Endothelial cell of umbilical vein (primary cell): ENCODE results near the gene SUPT5H. TPM values are rescaled to one million over a fixed set of nuclear protein-coding genes. Genes with fewer than 3 reads are reported as not detected.
A peak's percentile ranks its signal among the peaks of the same experiment; 100 is the strongest.

Source experiments
- BruUV-seq: library from RNA; stranded (reverse); fragments of 400-500 nt; replicated peaks from 2 replicates; lab custom pipeline; 2021; lab: Mats Ljungman, UMichigan
- CTCF ChIA-PET: fragments of 300-600, 350-600 bp; sonication (Branson Sonifier 250); formaldehyde crosslinking; loops from one replicate; lab custom pipeline; 2021; ENCODE audit warnings: antibody characterized with exemption, inconsistent platforms; lab: Charles Lee
- POLR2A ChIA-PET: fragments of 300-600, 350-600 bp; sonication (Branson Sonifier 250); formaldehyde crosslinking; loops from one replicate; lab custom pipeline; 2021; ENCODE audit warnings: antibody characterized with exemption, inconsistent platforms; lab: Charles Lee
- DNase-seq: peaks from one replicate; pipeline ENCODE4 v3.0.0-alpha.2; 2011; ENCODE audit warnings: low read depth, low spot score
- FAIRE-seq: peaks from 2 replicates; lab custom pipeline; 2011; peaks lifted over from hg19 to GRCh38; lab: Jason Lieb, UNC
- H2AFZ ChIP-seq: 2 replicates; pipeline ENCODE4 v1.6.0; 2012; ENCODE audit warnings: low read depth, low read length, control low read depth, inconsistent platforms
- H3K27ac ChIP-seq: 2 replicates; pipeline ENCODE4 v1.5.1; 2011; ENCODE audit warnings: low read depth, mild to moderate bottlenecking, control low read depth, low read length, moderate library complexity; ENCODE audit not compliant: insufficient read depth
- H3K27me3 ChIP-seq, 2 experiments: 2 replicates each; pipeline versions ENCODE4 v1.6.0 to v1.6.1; 2011; ENCODE audit warnings: low read length in 2 of 2, mixed read lengths in 1 of 2; ENCODE audit not compliant: control insufficient read depth in 2 of 2, insufficient read depth in 2 of 2
- H3K36me3 ChIP-seq, 2 experiments: 2 replicates in 1 of 2; 3 replicates in 1 of 2; pipeline ENCODE4 v1.5.1; 2011; ENCODE audit warnings: low read length in 2 of 2, mild to moderate bottlenecking in 1 of 2, moderate library complexity in 1 of 2; ENCODE audit not compliant: control insufficient read depth in 2 of 2, insufficient read depth in 2 of 2; ENCODE audit errors: extremely low read depth in 1 of 2
- H3K4me1 ChIP-seq: 3 replicates; pipeline ENCODE4 v1.5.1; 2011; ENCODE audit warnings: mild to moderate bottlenecking, low read length; ENCODE audit not compliant: control insufficient read depth, insufficient read depth; ENCODE audit errors: extremely low read depth
- H3K4me2 ChIP-seq: 2 replicates; pipeline ENCODE4 v1.6.1; 2011; ENCODE audit warnings: low read length, control low read depth, mixed read lengths; ENCODE audit not compliant: insufficient read depth
- H3K4me3 ChIP-seq, 3 experiments: fragments of 200-600 bp in 1 of 3; sonication (generic), shearing (Covaris generic) in 1 of 3; replicated peaks in 1 of 3; 2 replicates each; pipeline ENCODE4 v1.5.1; 2011 to 2016; ENCODE audit warnings: control low read depth in 3 of 3, low read length in 3 of 3, mild to moderate bottlenecking in 2 of 3, inconsistent platforms in 1 of 3, low read depth in 1 of 3, moderate library complexity in 1 of 3; ENCODE audit not compliant: insufficient read depth in 1 of 3
- H3K79me2 ChIP-seq: 2 replicates; pipeline ENCODE4 v1.6.0; 2012; ENCODE audit warnings: low read length, inconsistent platforms; ENCODE audit not compliant: control insufficient read depth, insufficient read depth
- H3K9ac ChIP-seq: replicated peaks from 2 replicates; pipeline ENCODE3; 2011; ENCODE audit warnings: low read length, control low read depth; ENCODE audit not compliant: insufficient read depth; ENCODE audit errors: extremely low read depth
- H3K9me1 ChIP-seq: replicated peaks from 3 replicates; pipeline ENCODE4 v1.6.0; 2011; ENCODE audit warnings: mild to moderate bottlenecking, low read length; ENCODE audit not compliant: control insufficient read depth, insufficient read depth; ENCODE audit errors: extremely low read depth
- H3K9me3 ChIP-seq: replicated peaks from 2 replicates; pipeline ENCODE4 v1.5.1; 2012; ENCODE audit warnings: low read length, inconsistent platforms; ENCODE audit not compliant: control insufficient read depth, insufficient read depth
- H4K20me1 ChIP-seq: replicated peaks from 2 replicates; pipeline ENCODE3; 2011; ENCODE audit warnings: mild to moderate bottlenecking, low read length; ENCODE audit not compliant: control insufficient read depth, insufficient read depth; ENCODE audit errors: extremely low read depth
- EZH2 ChIP-seq: IDR thresholded peaks from 2 replicates; pipeline ENCODE4 v1.6.1; 2012; ENCODE audit warnings: borderline replicate concordance, low read depth, mild to moderate bottlenecking, moderate library complexity, low read length, inconsistent platforms; ENCODE audit not compliant: severe bottlenecking
- FOS ChIP-seq: IDR thresholded peaks from 2 replicates; pipeline ENCODE4 v1.6.1; 2011; ENCODE audit warnings: mild to moderate bottlenecking, low read length, moderate library complexity, borderline replicate concordance; ENCODE audit not compliant: insufficient read depth
- GATA2 ChIP-seq: IDR thresholded peaks from 2 replicates; pipeline ENCODE4 v1.7.0; 2011; ENCODE audit warnings: low read depth, mild to moderate bottlenecking, moderate library complexity, mixed read lengths, low read length; ENCODE audit not compliant: insufficient read length, insufficient read depth
- JUN ChIP-seq: IDR thresholded peaks from 2 replicates; pipeline ENCODE4 v1.6.1; 2011; ENCODE audit warnings: borderline replicate concordance, low read depth; ENCODE audit not compliant: insufficient read length, insufficient read depth
- MYC ChIP-seq: IDR thresholded peaks from one replicate; pipeline ENCODE4 v1.6.1; 2011; ENCODE audit warnings: mild to moderate bottlenecking, low read depth, low read length
- POLR2A ChIP-seq: IDR thresholded peaks from 2 replicates; pipeline ENCODE4 v1.6.1; 2012; ENCODE audit warnings: low read depth, mild to moderate bottlenecking, control low read depth, low read length
- POLR2AphosphoS5 ChIP-seq: IDR thresholded peaks from 2 replicates; pipeline ENCODE4 v1.6.1; 2012; ENCODE audit warnings: low read depth, mild to moderate bottlenecking, control low read depth, low read length, moderate library complexity; ENCODE audit not compliant: insufficient read depth
- dilution Hi-C: fragments of 300-500 bp; cut with MboI; formaldehyde crosslinking; loops from one replicate; pipeline ENCODE4 v1.15.0; 2019; ENCODE audit warnings: low sequenced_read_pairs; ENCODE audit not compliant: extremely low pct_ligation_motif_present
- intact Hi-C: fragments of 100-400 bp; cut with micrococcal nuclease; formaldehyde crosslinking; loops from one replicate; pipeline ENCODE4 v1.10.0; 2022
- polyA plus RNA-seq, 4 experiments: library from polyadenylated mRNA; depleted of rRNA in 3 of 4; stranded (reverse) in 3 of 4; unstranded in 1 of 4; fragments of >200 nt; gene quantifications; 2 replicates each; pipeline versions ENCODE4 v1.2.1 to v1.2.3, GENCODE V29; 2011 to 2012; ENCODE audit warnings: missing spikeins in 1 of 4
- total RNA-seq: library from RNA; stranded (reverse); gene quantifications from 2 replicates; pipeline ENCODE4 v1.2.3, GENCODE V29; 2021
- TF ChIP-seq, protein P1 (sequence below), 2 donors: IDR thresholded peaks; 1 replicate in 1 of 2; 2 replicates in 1 of 2; pipeline ENCODE4 v1.5.1; 2011; ENCODE audit warnings: low read length in 2 of 2, mild to moderate bottlenecking in 2 of 2, moderate library complexity in 2 of 2, control low read depth in 1 of 2, inconsistent platforms in 1 of 2, low read depth in 1 of 2; ENCODE audit not compliant: insufficient read depth in 1 of 2; ENCODE audit errors: extremely low read depth in 1 of 2
- TF ChIP-seq, protein P2 (sequence below): IDR thresholded peaks from 2 replicates; pipeline ENCODE4 v1.6.1; 2011; ENCODE audit not compliant: insufficient read depth, insufficient read length

Gene SUPT5H
- total and polyA plus RNA-seq, 2 donors (not counting 3 experiments of a cell fraction or from before 2014, with no cell fraction given), result 87.6 to 120 TPM

DNA sequence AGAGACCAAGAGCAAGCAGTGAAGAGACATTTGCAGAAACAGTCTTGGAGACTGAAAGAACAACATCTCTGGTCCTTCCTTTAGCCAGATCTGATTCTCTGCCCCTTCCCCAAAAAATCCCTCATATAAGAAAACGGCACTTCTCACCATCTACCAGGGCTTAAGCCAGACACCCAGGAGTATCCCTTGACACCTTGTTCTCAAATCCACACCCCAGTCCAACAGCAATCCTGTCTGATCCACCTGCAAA is 34.6 kb upstream of the SUPT5H start:
- Histone ChIP-seq H3K4me3 (no peak overlapping the region), H3K4me1 (peaks cover 45% of the 10 kb centered on the region), H3K9me3 (no peaks in the 10 kb centered on the region), H3K9me1 (no peaks in the 10 kb centered on the region), H3K9ac (no peak overlapping the region), H2AFZ (no peak overlapping the region), H3K27me3 (no peaks in the 10 kb centered on the region), H3K4me2 (no peak overlapping the region), H4K20me1 (no peaks in the 10 kb centered on the region), H3K36me3 (peaks cover 0 to 1% of the 10 kb centered on the region in 2 experiments), H3K27ac (no peak overlapping the region), H3K79me2 (peaks cover 35% of the 10 kb centered on the region)
- TF ChIP-seq POLR2A, result no peak
- TF ChIP-seq, protein P1, sequence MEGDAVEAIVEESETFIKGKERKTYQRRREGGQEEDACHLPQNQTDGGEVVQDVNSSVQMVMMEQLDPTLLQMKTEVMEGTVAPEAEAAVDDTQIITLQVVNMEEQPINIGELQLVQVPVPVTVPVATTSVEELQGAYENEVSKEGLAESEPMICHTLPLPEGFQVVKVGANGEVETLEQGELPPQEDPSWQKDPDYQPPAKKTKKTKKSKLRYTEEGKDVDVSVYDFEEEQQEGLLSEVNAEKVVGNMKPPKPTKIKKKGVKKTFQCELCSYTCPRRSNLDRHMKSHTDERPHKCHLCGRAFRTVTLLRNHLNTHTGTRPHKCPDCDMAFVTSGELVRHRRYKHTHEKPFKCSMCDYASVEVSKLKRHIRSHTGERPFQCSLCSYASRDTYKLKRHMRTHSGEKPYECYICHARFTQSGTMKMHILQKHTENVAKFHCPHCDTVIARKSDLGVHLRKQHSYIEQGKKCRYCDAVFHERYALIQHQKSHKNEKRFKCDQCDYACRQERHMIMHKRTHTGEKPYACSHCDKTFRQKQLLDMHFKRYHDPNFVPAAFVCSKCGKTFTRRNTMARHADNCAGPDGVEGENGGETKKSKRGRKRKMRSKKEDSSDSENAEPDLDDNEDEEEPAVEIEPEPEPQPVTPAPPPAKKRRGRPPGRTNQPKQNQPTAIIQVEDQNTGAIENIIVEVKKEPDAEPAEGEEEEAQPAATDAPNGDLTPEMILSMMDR (IDR thresholded peaks at IDR 0.05; ENCODE audit: extremely low read depth in 1 of 2, insufficient read depth in 1 of 2, low read depth in 1 of 2, low read length in 2 of 2), result no peak
- dilution Hi-C loops, result no loop called here
- DNase-seq, result no peak
- POLR2A ChIA-PET, result interaction anchor here (1.4 to 1.7 kb wide), 2 partner anchors 10 to 13 kb away, joined by 3 to 8 read pairs; no protein-coding TSS in a partner anchor
- intact Hi-C loops, result loop anchor here (1.0 kb wide), 1 partner anchor 198 kb away; no protein-coding TSS in a partner anchor
- no TSS peak for BruUV-seq
- CTCF ChIA-PET, result interaction anchor here (1.0 to 2.3 kb wide), 5 partner anchors 10 to 48 kb away, joined by 3 to 147 read pairs (median 13); partner anchors contain the start of gene RPS16
- no peak for FAIRE-seq

DNA sequence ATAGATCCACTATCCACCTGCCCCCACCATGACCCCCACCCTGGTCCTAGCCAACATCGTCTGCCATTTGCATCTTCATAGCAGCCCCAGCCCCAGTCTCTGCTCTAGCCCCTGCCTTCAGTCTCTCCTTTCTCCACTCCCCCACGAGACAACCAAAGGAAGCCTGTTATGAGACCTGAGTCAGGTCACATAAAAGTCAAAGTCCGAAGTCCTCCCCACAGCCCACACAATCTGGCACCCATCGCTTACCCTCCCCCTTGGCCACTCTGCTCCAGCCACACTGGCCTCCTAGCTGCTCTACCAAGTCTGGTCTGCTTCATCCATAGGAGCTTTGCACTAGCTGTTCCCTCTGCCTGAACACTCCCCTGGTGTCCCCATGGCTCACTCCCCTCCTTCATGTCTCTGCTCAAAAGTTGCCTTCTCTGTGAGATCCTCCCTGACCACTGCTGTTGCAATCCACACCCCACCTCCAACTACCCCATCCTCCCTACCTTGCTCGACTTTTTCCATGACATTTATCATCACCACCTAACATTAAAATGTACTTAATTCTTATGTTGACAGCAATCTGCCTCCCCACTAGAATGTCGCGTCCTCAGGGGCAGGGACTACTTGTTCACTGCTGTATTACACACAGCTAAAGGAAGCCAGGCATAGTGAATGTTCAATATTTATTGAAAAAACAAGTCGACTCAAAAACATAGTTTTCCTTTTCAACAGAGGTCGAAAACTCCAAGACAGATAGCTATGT is 34.1 kb upstream of the SUPT5H start:
- H3K27me3 ChIP-seq, result no peaks in the 10 kb centered on the region
- dilution Hi-C loops (no loop called here), intact Hi-C loops (loop anchor here (1.0 kb wide), 1 partner anchor 199 kb away; no protein-coding TSS in a partner anchor)
- H3K4me2 ChIP-seq, result peak overlapping the region; percentile 53
- H3K4me1 ChIP-seq, result peaks cover 40% of the 10 kb centered on the region
- ChIA-PET POLR2A (interaction anchor here (1.0 to 1.9 kb wide), 4 partner anchors 11 to 24 kb away, joined by 3 to 15 read pairs (median 6); partner anchors contain the start of genes MED29, PAF1 and RPS16), CTCF (interaction anchor here (0.7 to 2.3 kb wide), 12 partner anchors 8 to 360 kb away, joined by 3 to 147 read pairs (median 5); partner anchors contain the start of genes MED29, PAF1, RPS16 and SAMD4B)
- no peaks in the 10 kb centered on the region for H4K20me1 ChIP-seq
- H3K4me3 ChIP-seq, result peak overlapping the region in 1 of 3 experiments; percentile 12
- H2AFZ ChIP-seq, result no peak overlapping the region
- BruUV-seq, result no TSS peak
- TF ChIP-seq, protein P2, sequence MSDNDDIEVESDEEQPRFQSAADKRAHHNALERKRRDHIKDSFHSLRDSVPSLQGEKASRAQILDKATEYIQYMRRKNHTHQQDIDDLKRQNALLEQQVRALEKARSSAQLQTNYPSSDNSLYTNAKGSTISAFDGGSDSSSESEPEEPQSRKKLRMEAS, result no peak
- TF ChIP-seq, protein P1 (IDR thresholded peaks at IDR 0.05; ENCODE audit: extremely low read depth in 1 of 2, insufficient read depth in 1 of 2, low read depth in 1 of 2, low read length in 2 of 2), result no peak
- TF ChIP-seq EZH2 (no peak), FOS (no peak), MYC (no peak), POLR2A (no peak), JUN (no peak), GATA2 (no peak), POLR2AphosphoS5 (no peak)
- FAIRE-seq (no peak), DNase-seq (no peak)
- peaks cover 0 to 2% of the 10 kb centered on the region in 2 experiments for H3K36me3 ChIP-seq
- no peaks in the 10 kb centered on the region for H3K9me3 ChIP-seq
- H3K27ac ChIP-seq, result peak overlapping the region; percentile 51
- H3K9me1 ChIP-seq, result no peaks in the 10 kb centered on the region
- H3K79me2 ChIP-seq, result peaks cover 35% of the 10 kb centered on the region
- H3K9ac ChIP-seq, result peak overlapping the region; percentile 42
